Measurements from ENCODE around the gene FMN1. TPM values are rescaled to one million over a fixed set of nuclear protein-coding genes. Genes with fewer than 3 reads are reported as not detected.

The FMN1 gene
- total RNA-seq, 1 experiment from 2014 or later: 1.2 TPM

GRCh38 chr15:33161209-33161608 lies 33.3 kb downstream of the FMN1 start:
- Mint-ChIP-seq H3K9me3 (ENCODE audit: unreplicated experiment) (no peaks in the 10 kb centered on the region), H3K4me3 (ENCODE audit: unreplicated experiment) (no peak overlapping the region), H3K27ac (ENCODE audit: low read depth, unreplicated experiment) (no peak overlapping the region), H3K36me3 (ENCODE audit: insufficient read depth, unreplicated experiment) (no peaks in the 10 kb centered on the region), H3K4me1 (ENCODE audit: insufficient read depth, unreplicated experiment) (no peaks in the 10 kb centered on the region), H3K27me3 (ENCODE audit: insufficient read depth, unreplicated experiment) (no peaks in the 10 kb centered on the region)
- TF ChIP-seq CTCF (IDR thresholded peaks at IDR 0.05; ENCODE audit: unreplicated experiment): no peak
- intact Hi-C loops (cut with micrococcal nuclease): no loop called here
- BruUV-seq (replicated peaks): no TSS peak
- CTCF ChIA-PET: no interaction called here
- POLR2A ChIA-PET: no interaction called here
- DNase-seq (ENCODE audit: unreplicated experiment): no peak

GRCh38 chr15:33160581-33161165 lies 33.8 kb downstream of the FMN1 start:
- BruUV-seq (replicated peaks): no TSS peak
- DNase-seq (ENCODE audit: unreplicated experiment): no peak
- ChIA-PET POLR2A (no interaction called here), CTCF (no interaction called here)
- no peak for TF ChIP-seq CTCF (IDR thresholded peaks at IDR 0.05; ENCODE audit: unreplicated experiment)
- intact Hi-C loops (cut with micrococcal nuclease): no loop called here
- Mint-ChIP-seq H3K4me3 (ENCODE audit: unreplicated experiment) (no peak overlapping the region), H3K9me3 (ENCODE audit: unreplicated experiment) (no peaks in the 10 kb centered on the region), H3K27ac (ENCODE audit: low read depth, unreplicated experiment) (no peak overlapping the region), H3K27me3 (ENCODE audit: insufficient read depth, unreplicated experiment) (no peaks in the 10 kb centered on the region), H3K36me3 (ENCODE audit: insufficient read depth, unreplicated experiment) (no peaks in the 10 kb centered on the region), H3K4me1 (ENCODE audit: insufficient read depth, unreplicated experiment) (no peaks in the 10 kb centered on the region)

GRCh38 chr15:33159726-33160453 lies 34.6 kb downstream of the FMN1 start:
- H3K9me3 Mint-ChIP-seq (ENCODE audit: unreplicated experiment): no peaks in the 10 kb centered on the region
- CTCF ChIA-PET: no interaction called here
- no peak for DNase-seq (ENCODE audit: unreplicated experiment)

GRCh38 chr15:33158366-33158765 lies 36.1 kb downstream of the FMN1 start:
- TF ChIP-seq CTCF (IDR thresholded peaks at IDR 0.05; ENCODE audit: unreplicated experiment): no peak
- ChIA-PET POLR2A (interaction anchor here (1.2 kb wide), 1 partner anchor 13 kb away, joined by 3 read pairs; no protein-coding TSS in a partner anchor), CTCF (no interaction called here)
- no peaks in the 10 kb centered on the region for H3K27me3 Mint-ChIP-seq (ENCODE audit: insufficient read depth, unreplicated experiment)
- intact Hi-C loops (cut with micrococcal nuclease): no loop called here
- peaks cover 5% of the 10 kb centered on the region for H3K4me1 Mint-ChIP-seq (ENCODE audit: insufficient read depth, unreplicated experiment)
- H3K4me3 Mint-ChIP-seq (ENCODE audit: unreplicated experiment): no peak overlapping the region
- no peaks in the 10 kb centered on the region for H3K9me3 Mint-ChIP-seq (ENCODE audit: unreplicated experiment)
- no peaks in the 10 kb centered on the region for H3K36me3 Mint-ChIP-seq (ENCODE audit: insufficient read depth, unreplicated experiment)
- BruUV-seq (replicated peaks): no TSS peak
- no peak overlapping the region for H3K27ac Mint-ChIP-seq (ENCODE audit: low read depth, unreplicated experiment)
- no peak for DNase-seq (ENCODE audit: unreplicated experiment)

More at GRCh38 chr15:33159726-33160453, 34.6 kb downstream of the FMN1 start:
- Mint-ChIP-seq H3K36me3 (ENCODE audit: insufficient read depth, unreplicated experiment) (no peaks in the 10 kb centered on the region), H3K4me1 (ENCODE audit: insufficient read depth, unreplicated experiment) (peaks cover 2% of the 10 kb centered on the region), H3K27ac (ENCODE audit: low read depth, unreplicated experiment) (no peak overlapping the region), H3K27me3 (ENCODE audit: insufficient read depth, unreplicated experiment) (no peaks in the 10 kb centered on the region), H3K4me3 (ENCODE audit: unreplicated experiment) (no peak overlapping the region)
- TF ChIP-seq CTCF (IDR thresholded peaks at IDR 0.05; ENCODE audit: unreplicated experiment): no peak
- no TSS peak for BruUV-seq (replicated peaks)
- POLR2A ChIA-PET: no interaction called here
- intact Hi-C loops (cut with micrococcal nuclease): no loop called here

Measured in MCF 10A (cell line).